PC-3 (cell line): ENCODE results near the gene OLFML2A. TPM values are rescaled to one million over a fixed set of nuclear protein-coding genes. Genes with fewer than 3 reads are reported as not detected.

Experiments
- ATAC-seq: fragments of 200-7000 bp; cut with Tn5 transposase; 2 replicates; pipeline ENCODE4 v1.9.1; 2020; ENCODE audit warnings: mild to moderate bottlenecking, moderate library complexity
- BruUV-seq: library from RNA; stranded (reverse); fragments of 400-500 nt; replicated peaks from 2 replicates; lab custom pipeline; 2021; lab: Mats Ljungman, UMichigan
- CTCF ChIA-PET: fragments of 300-600 bp; sonication (Branson Sonifier 250); formaldehyde crosslinking; loops from one replicate; lab custom pipeline; 2022; ENCODE audit warnings: antibody characterized with exemption; lab: Charles Lee
- POLR2A ChIA-PET: fragments of 300-600 bp; sonication (Branson Sonifier 250); formaldehyde crosslinking; loops from one replicate; lab custom pipeline; 2022; ENCODE audit warnings: antibody characterized with exemption; ENCODE audit not compliant: unreplicated experiment; lab: Charles Lee
- DNase-seq: peaks from one replicate; pipeline ENCODE4 v3.0.0-alpha.2; 2015
- H2AFZ ChIP-seq: fragments of 300-600 bp; sonication (generic); 2 replicates; pipeline ENCODE4 v1.6.0; 2016; ENCODE audit warnings: antibody characterized with exemption, low read length
- H3F3A ChIP-seq: fragments of 300-600 bp; sonication (generic); one replicate; pipeline ENCODE4 v1.6.0; 2017; ENCODE audit warnings: antibody characterized with exemption, low read length, control low read depth, mild to moderate bottlenecking; ENCODE audit not compliant: unreplicated experiment
- H3K27ac ChIP-seq: fragments of 300-600 bp; sonication (generic); 2 replicates; pipeline ENCODE4 v1.5.1; 2016; ENCODE audit warnings: mild to moderate bottlenecking, low read length
- H3K27me3 ChIP-seq: fragments of 300-600 bp; sonication (generic); 2 replicates; pipeline ENCODE4 v1.6.1; 2016; ENCODE audit warnings: low read length, mixed read lengths
- H3K36me3 ChIP-seq: fragments of 300-600 bp; sonication (generic); 2 replicates; pipeline ENCODE4 v1.6.1; 2016; ENCODE audit warnings: low read depth, mixed run types, low read length, mixed read lengths
- H3K4me1 ChIP-seq: fragments of 300-600 bp; sonication (generic); 2 replicates; pipeline ENCODE4 v1.5.1; 2016; ENCODE audit warnings: low read length; ENCODE audit not compliant: insufficient read depth
- H3K4me2 ChIP-seq: fragments of 300-600 bp; sonication (generic); 2 replicates; pipeline ENCODE4 v1.6.0; 2016; ENCODE audit warnings: low read length
- H3K4me3 ChIP-seq: fragments of 300-600 bp; sonication (generic); 2 replicates; pipeline ENCODE4 v1.5.1; 2016; ENCODE audit warnings: mild to moderate bottlenecking, low read length, mixed read lengths
- H3K79me2 ChIP-seq: fragments of 300-600 bp; sonication (generic); 2 replicates; pipeline ENCODE4 v1.6.1; 2017; ENCODE audit warnings: low read length, mixed read lengths
- H3K9ac ChIP-seq: fragments of 300-600 bp; sonication (generic); 2 replicates; pipeline ENCODE4 v1.6.0; 2016; ENCODE audit warnings: mild to moderate bottlenecking, low read length
- H3K9me2 ChIP-seq: fragments of 300-600 bp; sonication (generic); replicated peaks from 2 replicates; pipeline ENCODE4 v1.6.1; 2016; ENCODE audit warnings: mixed run types, low read length, mixed read lengths
- H3K9me3 ChIP-seq: fragments of 300-600 bp; sonication (generic); 2 replicates; pipeline ENCODE4 v1.6.1; 2016; ENCODE audit warnings: low read length, mixed read lengths
- H4K20me1 ChIP-seq: fragments of 300-600 bp; sonication (generic); 2 replicates; pipeline ENCODE4 v1.6.1; 2016; ENCODE audit warnings: low read length, mixed read lengths
- EZH2 ChIP-seq: fragments of 300-600 bp; sonication (generic); IDR thresholded peaks from one replicate; pipeline ENCODE4 v1.6.1; 2017; ENCODE audit warnings: antibody characterized with exemption, mild to moderate bottlenecking, low read length; ENCODE audit not compliant: unreplicated experiment
- EZH2phosphoT487 ChIP-seq: fragments of 300-600 bp; sonication (generic); IDR thresholded peaks from 2 replicates; pipeline ENCODE4 v1.6.1; 2018; ENCODE audit warnings: mild to moderate bottlenecking, antibody characterized with exemption, low read length, borderline replicate concordance
- intact Hi-C: fragments of 100-400 bp; cut with micrococcal nuclease; formaldehyde crosslinking; loops from 2 replicates; pipeline ENCODE4 v1.9.0; 2023
- total RNA-seq: library from RNA; depleted of rRNA; stranded (reverse); fragments of >200 nt; gene quantifications from 2 replicates; pipeline ENCODE4 v1.2.3, GENCODE V29; 2014
- TF ChIP-seq, protein P1 (sequence below): fragments of 300-600 bp; sonication (generic); conservative IDR thresholded peaks from 2 replicates; pipeline ENCODE4 v1.5.1; 2017; ENCODE audit warnings: antibody characterized with exemption, low read depth, mild to moderate bottlenecking, low read length

The OLFML2A gene
- total RNA-seq, 1 experiment from 2014 or later = 3.4 TPM

DNA sequence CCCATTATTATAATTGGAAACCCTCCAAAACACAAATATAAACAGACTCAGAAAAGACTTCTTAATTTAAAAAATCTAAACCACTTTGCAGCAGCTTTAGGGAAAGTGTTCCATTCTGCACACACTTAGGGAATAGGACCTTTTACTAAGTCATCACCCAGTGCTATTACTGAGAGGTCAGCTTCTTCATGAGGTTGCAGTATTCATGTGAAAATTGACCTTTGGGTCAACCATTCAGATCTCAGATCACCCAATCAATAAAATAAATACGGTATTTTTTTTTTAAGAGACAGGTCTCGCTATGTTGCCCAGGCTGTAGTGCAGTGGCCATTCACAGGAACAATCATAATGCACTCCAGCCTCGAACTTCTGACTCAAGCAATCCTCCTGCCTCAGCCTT, 27.6 kb upstream of the OLFML2A start:
- Histone ChIP-seq H3F3A (no peaks in the 10 kb centered on the region), H3K9me2 (no peaks in the 10 kb centered on the region), H3K27ac (no peak overlapping the region), H3K79me2 (no peaks in the 10 kb centered on the region), H3K36me3 (no peaks in the 10 kb centered on the region), H3K4me3 (no peak overlapping the region), H4K20me1 (no peaks in the 10 kb centered on the region), H3K9ac (no peak overlapping the region), H3K27me3 (no peaks in the 10 kb centered on the region), H3K4me1 (0 out of 2 replicates have a peak, but pooled peaks cover 2% of the 10 kb centered on the region), H3K4me2 (no peak overlapping the region), H3K9me3 (no peaks in the 10 kb centered on the region), H2AFZ (no peak overlapping the region)
- BruUV-seq = no TSS peak
- ChIA-PET CTCF (interaction anchor here (0.5 to 0.6 kb wide), 2 partner anchors 10 to 18 kb away, joined by 3 read pairs; no protein-coding TSS in a partner anchor), POLR2A (no interaction called here)
- no peak for DNase-seq
- ATAC-seq = no peak
- intact Hi-C loops = no loop called here
- TF ChIP-seq, protein P1, sequence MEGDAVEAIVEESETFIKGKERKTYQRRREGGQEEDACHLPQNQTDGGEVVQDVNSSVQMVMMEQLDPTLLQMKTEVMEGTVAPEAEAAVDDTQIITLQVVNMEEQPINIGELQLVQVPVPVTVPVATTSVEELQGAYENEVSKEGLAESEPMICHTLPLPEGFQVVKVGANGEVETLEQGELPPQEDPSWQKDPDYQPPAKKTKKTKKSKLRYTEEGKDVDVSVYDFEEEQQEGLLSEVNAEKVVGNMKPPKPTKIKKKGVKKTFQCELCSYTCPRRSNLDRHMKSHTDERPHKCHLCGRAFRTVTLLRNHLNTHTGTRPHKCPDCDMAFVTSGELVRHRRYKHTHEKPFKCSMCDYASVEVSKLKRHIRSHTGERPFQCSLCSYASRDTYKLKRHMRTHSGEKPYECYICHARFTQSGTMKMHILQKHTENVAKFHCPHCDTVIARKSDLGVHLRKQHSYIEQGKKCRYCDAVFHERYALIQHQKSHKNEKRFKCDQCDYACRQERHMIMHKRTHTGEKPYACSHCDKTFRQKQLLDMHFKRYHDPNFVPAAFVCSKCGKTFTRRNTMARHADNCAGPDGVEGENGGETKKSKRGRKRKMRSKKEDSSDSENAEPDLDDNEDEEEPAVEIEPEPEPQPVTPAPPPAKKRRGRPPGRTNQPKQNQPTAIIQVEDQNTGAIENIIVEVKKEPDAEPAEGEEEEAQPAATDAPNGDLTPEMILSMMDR = no peak
- no peak for TF ChIP-seq EZH2phosphoT487
- no peak for TF ChIP-seq EZH2

DNA sequence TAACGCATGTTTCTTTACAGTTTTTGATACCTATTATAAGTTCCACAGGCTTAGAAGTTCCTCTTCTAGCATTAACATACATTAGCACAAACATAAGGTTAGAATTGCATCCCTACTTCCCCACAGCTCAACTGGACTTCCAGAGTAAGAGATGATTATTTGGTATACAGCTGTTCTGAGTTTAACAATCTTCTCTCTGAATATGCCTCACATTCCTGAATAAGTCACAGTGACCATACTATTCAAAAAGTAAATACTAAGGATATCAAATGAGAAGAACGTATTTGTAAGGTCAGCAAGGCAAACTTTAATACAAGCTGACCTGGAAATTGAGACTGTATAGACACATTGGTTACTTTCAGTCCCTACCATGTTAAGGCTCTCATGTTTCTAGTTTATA, 27.2 kb upstream of the OLFML2A start:
- Histone ChIP-seq H3K9ac (no peak overlapping the region), H3K4me3 (no peak overlapping the region), H3K9me2 (no peaks in the 10 kb centered on the region), H4K20me1 (no peaks in the 10 kb centered on the region), H3K4me2 (no peak overlapping the region), H3K27me3 (no peaks in the 10 kb centered on the region), H3K36me3 (no peaks in the 10 kb centered on the region), H3K79me2 (no peaks in the 10 kb centered on the region), H3F3A (no peaks in the 10 kb centered on the region), H3K9me3 (no peaks in the 10 kb centered on the region), H3K27ac (no peak overlapping the region), H3K4me1 (0 out of 2 replicates have a peak, but pooled peaks cover 2% of the 10 kb centered on the region), H2AFZ (no peak overlapping the region)
- BruUV-seq = no TSS peak
- POLR2A ChIA-PET = no interaction called here
- CTCF ChIA-PET = interaction anchor here (0.5 to 0.6 kb wide), 2 partner anchors 10 to 17 kb away, joined by 3 read pairs; no protein-coding TSS in a partner anchor
- DNase-seq (no peak), ATAC-seq (peak; percentile 35)
- TF ChIP-seq EZH2phosphoT487 (no peak), EZH2 (no peak)
- TF ChIP-seq, protein P1 = no peak
- intact Hi-C loops = loop anchor here (5.0 kb wide), 1 partner anchor 197 kb away; no protein-coding TSS in a partner anchor

DNA sequence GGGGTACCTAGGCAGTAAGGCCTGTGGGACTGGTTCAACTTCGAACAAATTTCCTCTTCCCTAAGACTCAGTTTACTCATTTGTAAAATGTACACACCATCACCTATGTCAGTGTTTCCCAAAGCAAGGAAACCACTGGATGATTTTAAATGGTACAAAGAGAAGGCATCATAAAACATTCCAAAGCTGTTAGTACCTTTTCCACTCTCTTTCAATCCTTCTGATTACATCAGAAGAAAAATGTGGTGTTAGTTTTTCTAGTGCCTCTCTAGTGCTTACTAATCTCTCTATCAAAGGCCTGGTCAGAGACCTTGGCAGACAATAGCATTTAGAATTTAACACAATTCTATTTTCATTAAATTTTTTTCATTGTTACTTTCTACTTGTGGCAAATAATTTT, 24.0 kb upstream of the OLFML2A start:
- H3K36me3 ChIP-seq = no peaks in the 10 kb centered on the region
- H4K20me1 ChIP-seq = no peaks in the 10 kb centered on the region
- H2AFZ ChIP-seq = no peak overlapping the region
- BruUV-seq = no TSS peak
- no peak overlapping the region for H3K4me2 ChIP-seq
- H3K4me1 ChIP-seq = 0 out of 2 replicates have a peak, but pooled peaks cover 2% of the 10 kb centered on the region
- ATAC-seq (no peak; the same call in 1 of the 2 replicates), DNase-seq (peak; percentile 23)
- H3K4me3 ChIP-seq = no peak overlapping the region
- TF ChIP-seq EZH2phosphoT487 (no peak), EZH2 (no peak)
- TF ChIP-seq, protein P1 = no peak
- no peak overlapping the region for H3K9ac ChIP-seq
- no peaks in the 10 kb centered on the region for H3K9me2 ChIP-seq
- H3F3A ChIP-seq = no peaks in the 10 kb centered on the region
- no peak overlapping the region for H3K27ac ChIP-seq
- 0 out of 2 replicates have a peak, but pooled peaks cover 4% of the 10 kb centered on the region for H3K79me2 ChIP-seq
- H3K9me3 ChIP-seq = no peaks in the 10 kb centered on the region
- H3K27me3 ChIP-seq = no peaks in the 10 kb centered on the region
- intact Hi-C loops = loop anchor here (5.0 kb wide), 1 partner anchor 201 kb away; no protein-coding TSS in a partner anchor
- ChIA-PET CTCF (interaction anchor here (0.6 to 1.7 kb wide), 2 partner anchors 136 to 201 kb away, joined by 3 to 4 read pairs; no protein-coding TSS in a partner anchor), POLR2A (no interaction called here)
